Nephron progenitor cell (in vitro differentiated cells): ENCODE results near the gene UFSP1.
"Not testable (repeated sequence)": the region's sequence is repeated elsewhere in the genome, so short reads cannot be mapped to it uniquely, and the experiment has no call there.

Experiments used
- DNase-seq: peaks from one replicate; pipeline ENCODE4 v3.0.0; 2021
- H3K27ac Mint-ChIP-seq: 2 replicates; pipeline ENCODE4 v1.8.0; 2021; ENCODE audit warnings: mild to moderate bottlenecking, moderate library complexity, mixed read lengths
- H3K27me3 Mint-ChIP-seq: 2 replicates; pipeline ENCODE4 v1.8.0; 2021; ENCODE audit warnings: mild to moderate bottlenecking, low read depth, mixed read lengths; ENCODE audit not compliant: poor library complexity
- H3K36me3 Mint-ChIP-seq: 2 replicates; pipeline ENCODE4 v1.8.0; 2021; ENCODE audit warnings: low read depth, mixed read lengths
- H3K4me1 Mint-ChIP-seq: 2 replicates; pipeline ENCODE4 v1.8.0; 2021; ENCODE audit warnings: mixed read lengths
- H3K4me3 Mint-ChIP-seq: 2 replicates; pipeline ENCODE4 v1.8.0; 2021; ENCODE audit warnings: mild to moderate bottlenecking, moderate library complexity, mixed read lengths
- H3K9me3 Mint-ChIP-seq: 2 replicates; pipeline ENCODE4 v1.8.0; 2021; ENCODE audit warnings: mild to moderate bottlenecking, moderate library complexity, mixed read lengths
- TF ChIP-seq, protein P1 (sequence below): fragments of 200-600 bp; sonication (generic); IDR thresholded peaks from 2 replicates; pipeline ENCODE4 v1.5.0; 2021; ENCODE audit warnings: antibody characterized with exemption

UFSP1 gene

GRCh38 chr7:100859856-100860255 is 29.7 kb downstream of the UFSP1 start:
- Mint-ChIP-seq H3K36me3 (peaks cover 10% of the 10 kb centered on the region), H3K4me1 (peaks cover 6% of the 10 kb centered on the region), H3K9me3 (no peaks in the 10 kb centered on the region), H3K27ac (no peak overlapping the region), H3K27me3 (no peaks in the 10 kb centered on the region), H3K4me3 (no peak overlapping the region)
- TF ChIP-seq, protein P1, sequence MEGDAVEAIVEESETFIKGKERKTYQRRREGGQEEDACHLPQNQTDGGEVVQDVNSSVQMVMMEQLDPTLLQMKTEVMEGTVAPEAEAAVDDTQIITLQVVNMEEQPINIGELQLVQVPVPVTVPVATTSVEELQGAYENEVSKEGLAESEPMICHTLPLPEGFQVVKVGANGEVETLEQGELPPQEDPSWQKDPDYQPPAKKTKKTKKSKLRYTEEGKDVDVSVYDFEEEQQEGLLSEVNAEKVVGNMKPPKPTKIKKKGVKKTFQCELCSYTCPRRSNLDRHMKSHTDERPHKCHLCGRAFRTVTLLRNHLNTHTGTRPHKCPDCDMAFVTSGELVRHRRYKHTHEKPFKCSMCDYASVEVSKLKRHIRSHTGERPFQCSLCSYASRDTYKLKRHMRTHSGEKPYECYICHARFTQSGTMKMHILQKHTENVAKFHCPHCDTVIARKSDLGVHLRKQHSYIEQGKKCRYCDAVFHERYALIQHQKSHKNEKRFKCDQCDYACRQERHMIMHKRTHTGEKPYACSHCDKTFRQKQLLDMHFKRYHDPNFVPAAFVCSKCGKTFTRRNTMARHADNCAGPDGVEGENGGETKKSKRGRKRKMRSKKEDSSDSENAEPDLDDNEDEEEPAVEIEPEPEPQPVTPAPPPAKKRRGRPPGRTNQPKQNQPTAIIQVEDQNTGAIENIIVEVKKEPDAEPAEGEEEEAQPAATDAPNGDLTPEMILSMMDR = no peak
- no peak for DNase-seq

GRCh38 chr7:100856871-100857282 is 32.6 kb downstream of the UFSP1 start:
- Mint-ChIP-seq H3K27ac (no peak overlapping the region), H3K27me3 (peaks cover 4% of the 10 kb centered on the region), H3K9me3 (no peaks in the 10 kb centered on the region), H3K4me1 (peaks cover 15% of the 10 kb centered on the region), H3K36me3 (no peaks in the 10 kb centered on the region), H3K4me3 (no peak overlapping the region)
- TF ChIP-seq, protein P1 = no peak
- peak; percentile 16 for DNase-seq

DNA sequence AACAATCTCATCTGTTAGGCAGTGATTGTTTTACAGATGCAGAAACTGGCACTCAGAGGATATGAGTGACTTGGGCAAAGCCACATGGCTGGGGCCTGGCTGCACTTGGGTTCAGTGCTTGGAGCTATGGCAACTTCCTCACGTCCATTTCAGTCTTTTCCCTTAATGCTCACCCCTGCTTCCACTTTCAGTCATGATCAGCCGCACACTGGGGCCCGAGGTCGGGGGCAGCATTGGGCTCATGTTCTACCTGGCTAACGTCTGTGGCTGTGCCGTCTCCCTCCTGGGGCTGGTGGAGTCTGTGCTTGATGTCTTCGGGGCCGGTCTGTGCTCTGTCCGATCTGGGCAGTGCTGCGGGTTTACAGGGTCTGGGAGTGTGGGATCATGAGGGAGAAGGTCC is 34.0 kb downstream of the UFSP1 start:
- DNase-seq = no peak
- no peak overlapping the region for H3K27ac Mint-ChIP-seq
- H3K36me3 Mint-ChIP-seq = no peaks in the 10 kb centered on the region
- H3K4me1 Mint-ChIP-seq = peaks cover 18% of the 10 kb centered on the region
- TF ChIP-seq, protein P1 = no peak
- no peak overlapping the region for H3K4me3 Mint-ChIP-seq
- peaks cover 4% of the 10 kb centered on the region for H3K27me3 Mint-ChIP-seq
- H3K9me3 Mint-ChIP-seq = no peaks in the 10 kb centered on the region

- H3K27me3 Mint-ChIP-seq, H3K4me3 Mint-ChIP-seq, H3K27ac Mint-ChIP-seq, DNase-seq, H3K9me3 Mint-ChIP-seq, H3K36me3 Mint-ChIP-seq: not testable (repeated sequence)
- H3K4me1 Mint-ChIP-seq = peaks cover 15% of the 10 kb centered on the region
Observed at GRCh38 chr7:100854899-100855298, 34.6 kb downstream of the UFSP1 start.

DNA sequence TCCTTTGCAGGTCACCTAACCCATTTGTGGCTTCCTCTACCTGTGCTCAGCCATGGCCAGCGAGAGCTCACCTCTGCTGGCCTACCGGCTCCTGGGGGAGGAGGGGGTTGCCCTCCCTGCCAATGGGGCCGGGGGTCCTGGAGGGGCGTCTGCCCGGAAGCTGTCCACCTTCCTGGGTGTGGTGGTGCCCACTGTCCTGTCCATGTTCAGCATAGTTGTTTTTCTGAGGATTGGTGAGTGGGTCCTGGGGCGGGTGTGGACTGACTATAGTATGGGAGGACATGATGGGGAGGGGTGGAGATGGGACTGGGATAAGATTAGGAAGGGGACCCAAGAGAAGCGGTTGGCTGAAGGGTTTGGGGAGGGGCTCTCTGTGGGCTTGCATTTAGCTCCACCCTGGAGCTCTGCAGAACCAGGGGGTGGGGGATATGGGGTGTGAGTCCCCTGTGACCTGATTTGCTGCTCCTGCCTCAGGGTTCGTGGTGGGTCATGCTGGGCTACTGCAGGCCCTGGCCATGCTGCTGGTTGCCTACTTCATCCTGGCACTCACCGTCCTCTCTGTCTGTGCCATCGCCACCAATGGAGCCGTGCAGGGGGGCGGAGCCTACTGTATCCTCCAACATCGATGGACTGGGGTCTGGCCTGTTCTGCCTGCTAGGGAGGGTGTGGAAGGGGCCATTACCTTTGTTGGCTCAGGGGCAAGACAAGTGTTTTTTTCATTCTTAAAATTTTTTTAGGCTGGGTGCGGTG is 35.2 kb downstream of the UFSP1 start:
- no peaks in the 10 kb centered on the region for H3K36me3 Mint-ChIP-seq
- H3K27me3 Mint-ChIP-seq = peaks cover 8% of the 10 kb centered on the region
- no peak for DNase-seq
- H3K4me1 Mint-ChIP-seq = peaks cover 11% of the 10 kb centered on the region
- no peak overlapping the region for H3K27ac Mint-ChIP-seq
- TF ChIP-seq, protein P1 = no peak
- no peaks in the 10 kb centered on the region for H3K9me3 Mint-ChIP-seq
- no peak overlapping the region for H3K4me3 Mint-ChIP-seq

- H3K27ac Mint-ChIP-seq = no peak within 1 kb of the TSS
- peak within 1 kb of the TSS; percentile 88 for H3K4me3 Mint-ChIP-seq
- no peaks in the 10 kb centered on the region for H3K36me3 Mint-ChIP-seq
- H3K27me3 Mint-ChIP-seq = peaks cover 8% of the 10 kb centered on the region
- TF ChIP-seq, protein P1 = peak; percentile 93
- peaks cover 11% of the 10 kb centered on the region for H3K4me1 Mint-ChIP-seq
- H3K9me3 Mint-ChIP-seq = no peaks in the 10 kb centered on the region
- DNase-seq = peak; percentile 90
Observed at GRCh38 chr7:100852048-100852872, 37.3 kb downstream of the UFSP1 start, which contains the start of gene SLC12A9. TSS of gene SLC12A9 (plus strand) at chr7:100852713. CDS start at chr7:100854198, 1,485 bp downstream.
